GM12874 (cell line): ENCODE measurements around the gene SHANK2.

Experiments
- TF ChIP-seq, protein P1 (sequence below): IDR thresholded peaks from 2 replicates; pipeline ENCODE4 v1.5.1; 2011; ENCODE audit warnings: low read depth, mild to moderate bottlenecking, control low read depth, low read length, moderate library complexity; ENCODE audit not compliant: insufficient read depth

The SHANK2 gene

DNA sequence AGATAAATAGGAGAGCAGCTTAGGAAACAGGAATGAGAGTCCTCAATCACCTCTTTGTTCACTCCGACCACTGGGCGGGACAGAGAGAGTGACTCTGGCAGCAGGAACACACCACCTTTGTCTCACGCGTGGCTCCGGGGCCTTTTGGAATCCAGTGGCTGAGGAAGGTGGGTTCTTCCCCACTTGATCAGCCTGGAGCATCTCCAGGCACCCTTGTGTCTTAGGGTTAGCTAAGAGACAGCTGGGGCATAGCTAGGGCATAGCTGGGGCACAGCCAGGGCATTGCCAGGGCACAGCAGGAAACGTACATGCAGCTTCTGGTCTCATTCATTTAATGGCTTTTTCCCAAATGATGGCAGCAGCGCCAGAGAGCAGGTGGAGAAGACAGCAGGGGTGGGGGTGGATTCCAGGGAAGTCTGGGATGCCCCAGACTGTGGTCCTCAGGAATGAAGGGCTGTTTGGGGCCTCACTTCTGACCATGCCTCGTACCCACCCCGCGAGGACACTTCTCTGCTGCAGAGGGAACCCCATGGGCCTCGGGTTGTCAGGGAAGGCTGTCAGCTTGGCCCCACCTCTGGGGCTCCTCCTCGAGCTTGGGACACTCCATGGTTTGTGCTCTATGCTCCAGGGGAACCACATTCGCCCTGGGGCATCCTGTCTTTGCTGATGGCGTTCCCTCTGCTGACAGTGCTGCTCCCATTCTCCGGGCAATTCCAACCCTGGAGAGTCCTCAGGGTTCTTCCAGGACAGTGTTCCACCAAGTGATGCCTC, 30.4 kb upstream of the SHANK2 start:
- TF ChIP-seq, protein P1, sequence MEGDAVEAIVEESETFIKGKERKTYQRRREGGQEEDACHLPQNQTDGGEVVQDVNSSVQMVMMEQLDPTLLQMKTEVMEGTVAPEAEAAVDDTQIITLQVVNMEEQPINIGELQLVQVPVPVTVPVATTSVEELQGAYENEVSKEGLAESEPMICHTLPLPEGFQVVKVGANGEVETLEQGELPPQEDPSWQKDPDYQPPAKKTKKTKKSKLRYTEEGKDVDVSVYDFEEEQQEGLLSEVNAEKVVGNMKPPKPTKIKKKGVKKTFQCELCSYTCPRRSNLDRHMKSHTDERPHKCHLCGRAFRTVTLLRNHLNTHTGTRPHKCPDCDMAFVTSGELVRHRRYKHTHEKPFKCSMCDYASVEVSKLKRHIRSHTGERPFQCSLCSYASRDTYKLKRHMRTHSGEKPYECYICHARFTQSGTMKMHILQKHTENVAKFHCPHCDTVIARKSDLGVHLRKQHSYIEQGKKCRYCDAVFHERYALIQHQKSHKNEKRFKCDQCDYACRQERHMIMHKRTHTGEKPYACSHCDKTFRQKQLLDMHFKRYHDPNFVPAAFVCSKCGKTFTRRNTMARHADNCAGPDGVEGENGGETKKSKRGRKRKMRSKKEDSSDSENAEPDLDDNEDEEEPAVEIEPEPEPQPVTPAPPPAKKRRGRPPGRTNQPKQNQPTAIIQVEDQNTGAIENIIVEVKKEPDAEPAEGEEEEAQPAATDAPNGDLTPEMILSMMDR, result no peak

DNA sequence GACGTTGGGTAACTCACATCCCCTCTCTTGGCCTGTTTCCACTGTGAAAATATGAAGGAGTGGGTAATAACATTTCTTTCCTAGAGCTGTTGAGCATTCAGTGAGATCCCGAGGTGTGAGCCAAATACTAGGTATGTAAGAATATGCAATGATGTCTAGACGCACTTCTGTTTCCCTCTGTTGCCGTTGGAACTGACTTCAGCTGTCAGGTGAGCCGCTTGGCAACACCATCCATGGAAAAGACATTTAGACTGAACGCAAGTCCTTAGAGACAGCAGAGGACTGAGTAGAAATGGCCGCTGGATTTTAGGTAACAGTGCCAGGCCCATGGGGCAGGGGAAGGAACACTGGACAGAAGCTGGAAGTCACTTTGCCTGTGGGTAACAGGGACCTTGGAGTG, 29.5 kb upstream of the SHANK2 start:
- TF ChIP-seq, protein P1, result no peak

DNA sequence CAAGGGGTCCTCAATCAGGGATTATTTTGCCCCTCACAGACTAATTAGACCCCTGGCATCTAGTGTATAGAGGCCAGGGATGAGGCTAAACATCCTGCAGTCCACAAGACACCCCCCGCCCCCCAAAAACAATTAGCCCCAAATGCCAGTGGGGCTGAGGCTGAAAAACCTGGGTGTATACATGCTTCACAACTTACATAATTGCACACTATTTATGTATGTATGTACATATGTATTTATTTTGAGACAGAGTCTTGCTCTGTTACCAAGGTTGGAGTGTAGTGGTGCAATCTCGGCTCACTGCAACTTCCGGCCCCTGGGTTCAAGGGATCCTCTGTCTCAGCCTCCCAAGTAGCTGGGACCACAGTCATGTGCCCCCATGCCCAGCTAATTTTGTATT, 28.8 kb upstream of the SHANK2 start:
- TF ChIP-seq, protein P1, result no peak

DNA sequence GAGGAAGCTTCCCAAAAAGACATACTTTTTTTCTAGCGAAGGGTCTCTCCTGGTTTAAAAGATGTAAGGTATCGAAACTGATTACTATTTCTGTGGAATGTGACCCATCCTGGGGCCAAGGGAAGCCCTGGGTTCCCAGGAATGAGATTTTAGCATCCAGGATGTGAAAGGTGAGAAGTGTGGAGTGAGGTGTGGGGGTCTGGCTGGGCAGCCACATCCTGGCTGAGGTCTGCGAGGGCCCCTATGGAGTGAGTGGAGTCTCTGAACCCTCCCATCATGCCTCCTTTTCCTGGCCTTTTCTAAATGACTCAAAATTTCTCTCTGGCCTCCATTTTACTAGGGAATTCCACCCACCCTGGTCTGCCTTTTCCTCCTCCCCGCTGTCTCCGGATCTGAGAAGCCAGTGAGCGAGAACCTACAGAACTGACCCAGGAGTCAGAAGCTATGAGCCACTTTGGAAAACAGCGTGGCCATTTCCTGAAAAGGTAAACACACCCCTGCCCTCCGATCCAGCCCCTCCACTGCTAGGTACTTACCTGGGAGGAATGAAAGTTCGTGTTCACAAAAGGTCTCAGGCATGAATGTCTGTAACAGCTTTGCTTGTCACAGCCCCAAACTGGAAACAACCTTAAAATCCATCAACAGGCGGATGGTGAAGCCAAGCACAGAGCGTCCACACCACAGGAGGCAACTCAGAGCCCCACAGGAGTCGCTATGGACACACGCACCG, 27.7 kb upstream of the SHANK2 start:
- TF ChIP-seq, protein P1, result no peak

DNA sequence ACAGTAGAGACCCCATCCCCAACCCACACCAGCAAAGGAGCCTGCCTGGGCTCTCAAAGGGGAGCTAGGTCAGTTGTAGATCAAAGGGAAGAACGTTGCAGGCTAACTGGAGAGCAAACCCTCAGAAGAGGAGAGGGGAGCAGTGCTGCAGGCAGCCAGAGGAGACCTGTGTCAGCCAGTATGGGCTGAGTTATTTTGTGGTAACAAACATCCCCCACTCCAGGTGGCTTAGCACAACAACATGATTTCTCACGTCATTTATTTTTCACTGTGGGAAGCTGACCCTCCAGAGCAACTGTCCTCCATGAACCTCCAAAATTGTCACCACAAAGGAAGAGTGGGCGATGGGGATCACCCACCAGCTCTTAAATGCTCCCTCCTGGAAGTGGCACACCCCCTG, 19.8 kb upstream of the SHANK2 start:
- TF ChIP-seq, protein P1, result no peak

DNA sequence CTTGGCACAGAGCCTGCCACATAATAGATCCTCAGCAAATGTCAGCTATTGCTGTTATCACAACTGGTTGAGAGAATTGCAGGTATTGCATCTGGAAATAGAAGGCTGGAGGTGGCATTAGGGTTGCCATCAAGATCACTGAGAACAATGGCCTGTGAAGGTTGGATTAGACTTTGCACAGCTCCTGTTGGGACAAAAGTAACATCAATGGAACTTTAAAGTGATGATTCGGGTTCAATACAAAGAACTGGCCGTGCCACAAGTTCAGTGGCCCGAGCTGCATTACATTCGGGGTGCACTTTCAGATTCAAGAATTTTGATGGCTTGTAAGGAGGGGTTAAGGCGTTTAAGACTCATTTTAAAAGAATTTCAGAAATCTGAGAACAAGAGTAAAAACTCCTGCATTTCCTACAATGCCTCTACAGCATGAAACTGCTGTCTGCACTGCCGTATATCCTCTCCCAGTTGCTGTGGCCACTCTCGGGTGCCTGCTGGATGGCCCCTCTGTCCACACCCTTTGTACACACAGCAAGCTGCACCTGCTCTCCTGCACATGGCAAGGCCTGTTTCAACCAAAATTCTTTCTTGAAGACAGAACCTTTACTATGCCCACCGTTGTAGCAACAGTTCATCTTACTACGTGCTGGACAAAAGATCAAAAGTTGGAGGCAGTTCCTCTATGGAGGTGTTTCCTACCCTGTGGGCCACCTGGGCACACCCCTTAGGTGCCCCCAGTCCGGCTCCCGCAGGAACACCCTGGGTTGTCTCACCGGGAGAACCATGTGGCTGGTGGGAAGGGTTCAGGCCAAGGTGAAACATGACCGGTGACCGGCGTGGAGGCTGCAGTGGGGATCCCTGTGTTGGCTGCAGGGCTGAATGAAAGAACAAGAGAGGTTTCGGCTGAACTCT, 17.5 kb upstream of the SHANK2 start:
- TF ChIP-seq, protein P1, result no peak

DNA sequence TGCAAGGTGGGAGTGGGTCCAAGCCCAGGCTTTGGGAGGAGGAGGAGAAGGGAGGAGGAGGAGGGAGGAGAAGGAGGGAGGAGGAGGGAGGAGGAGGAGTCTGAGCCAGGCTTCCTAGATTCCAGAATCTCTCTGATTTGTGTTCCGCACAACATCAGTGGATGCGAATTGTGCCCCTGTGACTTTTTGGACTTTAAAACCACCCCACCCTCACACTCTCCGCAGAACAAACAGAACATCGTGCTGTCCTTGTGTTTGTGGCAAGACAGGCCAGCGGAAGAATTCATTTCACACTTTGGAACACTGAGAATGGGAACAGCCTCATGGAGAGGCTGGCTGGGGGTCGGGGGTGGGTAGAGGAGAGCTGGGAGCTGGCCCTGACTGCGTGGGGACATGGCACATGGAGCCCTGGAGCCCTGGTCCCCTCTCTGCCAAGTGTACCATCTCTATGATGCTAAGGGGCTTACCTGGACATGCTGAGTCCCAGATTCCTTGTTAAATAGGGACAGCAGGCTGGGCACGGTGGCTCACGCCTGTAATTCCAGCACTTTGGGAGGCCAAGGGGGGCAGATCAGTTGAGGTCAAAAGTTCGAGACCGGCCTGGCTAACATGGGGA, 16.4 kb upstream of the SHANK2 start:
- TF ChIP-seq, protein P1, result no peak
